ENCODE data around the gene KRTAP29-1.

- TF ChIP-seq POLR2A (IDR thresholded peaks at IDR 0.05; ENCODE audit: low read depth, low read length) (no peak), POLR2AphosphoS5 (IDR thresholded peaks at IDR 0.05; ENCODE audit: low read depth, low read length) (no peak), TAF1 (IDR thresholded peaks at IDR 0.05; ENCODE audit: borderline replicate concordance, low read depth, low read length) (no peak)
Measured at GRCh38 chr17:41315204-41315794, 12.6 kb upstream of the KRTAP29-1 start, which contains the start of gene KRTAP17-1.

Measured in GM12892 (cell line).